Measurements from ENCODE around the gene TSC22D1. TPM values are rescaled to one million over a fixed set of nuclear protein-coding genes. Genes with fewer than 3 reads are reported as not detected.

TSC22D1 gene
- total RNA-seq, 1 experiment from 2014 or later, result 87.4 TPM

GRCh38 chr13:44416744-44417143 is 159.4 kb downstream of the TSC22D1 start:
- no peak for DNase-seq (ENCODE audit: low spot score)
- in situ Hi-C loops (cut with HindIII; ENCODE audit: low sequenced_read_pairs), result no loop called here

GRCh38 chr13:44416301-44416700 is 159.8 kb downstream of the TSC22D1 start:
- no peak for DNase-seq (ENCODE audit: low spot score)
- in situ Hi-C loops (cut with HindIII; ENCODE audit: low sequenced_read_pairs), result no loop called here

GRCh38 chr13:44415815-44416214 is 160.3 kb downstream of the TSC22D1 start:
- in situ Hi-C loops (cut with HindIII; ENCODE audit: low sequenced_read_pairs), result no loop called here
- DNase-seq (ENCODE audit: low spot score), result no peak

- DNase-seq (ENCODE audit: low spot score), result no peak
- in situ Hi-C loops (cut with HindIII; ENCODE audit: low sequenced_read_pairs), result no loop called here
Measured at GRCh38 chr13:44414716-44415115, 161.4 kb downstream of the TSC22D1 start.

- DNase-seq (ENCODE audit: low spot score), result no peak
- in situ Hi-C loops (cut with HindIII; ENCODE audit: low sequenced_read_pairs), result no loop called here
Measured at GRCh38 chr13:44413095-44413494, 163.0 kb downstream of the TSC22D1 start.

GRCh38 chr13:44412346-44412935 is 163.7 kb downstream of the TSC22D1 start:
- in situ Hi-C loops (cut with HindIII; ENCODE audit: low sequenced_read_pairs), result no loop called here
- DNase-seq (ENCODE audit: low spot score), result no peak

- in situ Hi-C loops (cut with HindIII; ENCODE audit: low sequenced_read_pairs), result no loop called here
- no peak for DNase-seq (ENCODE audit: low spot score)
Measured at GRCh38 chr13:44411841-44412240, 164.3 kb downstream of the TSC22D1 start.

- in situ Hi-C loops (cut with HindIII; ENCODE audit: low sequenced_read_pairs), result no loop called here
- no peak for DNase-seq (ENCODE audit: low spot score)
Measured at GRCh38 chr13:44410328-44410859, 165.7 kb downstream of the TSC22D1 start.

GRCh38 chr13:44409595-44409994 is 166.5 kb downstream of the TSC22D1 start:
- DNase-seq (ENCODE audit: low spot score), result no peak
- in situ Hi-C loops (cut with HindIII; ENCODE audit: low sequenced_read_pairs), result no loop called here

GRCh38 chr13:44407891-44408290 is 168.2 kb downstream of the TSC22D1 start:
- in situ Hi-C loops (cut with HindIII; ENCODE audit: low sequenced_read_pairs), result no loop called here
- DNase-seq (ENCODE audit: low spot score), result no peak

GRCh38 chr13:44407379-44407778 is 168.8 kb downstream of the TSC22D1 start:
- in situ Hi-C loops (cut with HindIII; ENCODE audit: low sequenced_read_pairs), result no loop called here
- DNase-seq (ENCODE audit: low spot score), result no peak

- in situ Hi-C loops (cut with HindIII; ENCODE audit: low sequenced_read_pairs), result no loop called here
- DNase-seq (ENCODE audit: low spot score), result no peak
Measured at GRCh38 chr13:44406617-44407016, 169.5 kb downstream of the TSC22D1 start.

GRCh38 chr13:44404261-44405132 is 171.6 kb downstream of the TSC22D1 start:
- in situ Hi-C loops (cut with HindIII; ENCODE audit: low sequenced_read_pairs), result no loop called here
- DNase-seq (ENCODE audit: low spot score), result peak; percentile 8

GRCh38 chr13:44403461-44404056 is 172.6 kb downstream of the TSC22D1 start:
- in situ Hi-C loops (cut with HindIII; ENCODE audit: low sequenced_read_pairs), result no loop called here
- DNase-seq (ENCODE audit: low spot score), result peak; percentile 48

- peak; percentile 21 for DNase-seq (ENCODE audit: low spot score)
- in situ Hi-C loops (cut with HindIII; ENCODE audit: low sequenced_read_pairs), result no loop called here
Measured at GRCh38 chr13:44402899-44403445, 173.2 kb downstream of the TSC22D1 start.

GRCh38 chr13:44401577-44401976 is 174.6 kb downstream of the TSC22D1 start:
- in situ Hi-C loops (cut with HindIII; ENCODE audit: low sequenced_read_pairs), result no loop called here

GRCh38 chr13:44400736-44401135 is 175.4 kb downstream of the TSC22D1 start:
- in situ Hi-C loops (cut with HindIII; ENCODE audit: low sequenced_read_pairs), result no loop called here
- DNase-seq (ENCODE audit: low spot score), result no peak

More at GRCh38 chr13:44401577-44401976, 174.6 kb downstream of the TSC22D1 start:
- DNase-seq (ENCODE audit: low spot score), result no peak

- in situ Hi-C loops (cut with HindIII; ENCODE audit: low sequenced_read_pairs), result no loop called here
- no peak for DNase-seq (ENCODE audit: low spot score)
Measured at GRCh38 chr13:44399074-44399473, 177.1 kb downstream of the TSC22D1 start.

GRCh38 chr13:44398606-44399005 is 177.5 kb downstream of the TSC22D1 start:
- in situ Hi-C loops (cut with HindIII; ENCODE audit: low sequenced_read_pairs), result no loop called here
- DNase-seq (ENCODE audit: low spot score), result no peak

GRCh38 chr13:44397766-44398223 is 178.3 kb downstream of the TSC22D1 start:
- no peak for DNase-seq (ENCODE audit: low spot score)

More at GRCh38 chr13:44397766-44398223, 178.3 kb downstream of the TSC22D1 start:
- in situ Hi-C loops (cut with HindIII; ENCODE audit: low sequenced_read_pairs), result no loop called here

All from G401 (cell line).